Right lobe of liver (tissue), 4 donors: Measurements from ENCODE around the gene SCAMP2.

Experiments used
- POLR2A ChIP-seq: fragments of 450-650 bp; IDR thresholded peaks from one replicate; pipeline ENCODE4 v1.6.1; 2017; ENCODE audit warnings: antibody characterized with exemption, mild to moderate bottlenecking
- TF ChIP-seq, protein P1 (sequence below), 4 donors: fragments of 200-600 bp in 3 of 4; fragments of 450-650 bp in 1 of 4; IDR thresholded peaks; one replicate each; pipeline versions ENCODE4 v1.5.1 to v1.8.0; 2016 to 2022; ENCODE audit warnings: antibody characterized with exemption in 4 of 4, mild to moderate bottlenecking in 2 of 4
- donor health status: DM: no; HTN: no; CAD: no.
- donor health status: DM: no; HTN: no; CAD: no.
- donor health status: DM: no; HTN: yes; CAD: no.

DNA sequence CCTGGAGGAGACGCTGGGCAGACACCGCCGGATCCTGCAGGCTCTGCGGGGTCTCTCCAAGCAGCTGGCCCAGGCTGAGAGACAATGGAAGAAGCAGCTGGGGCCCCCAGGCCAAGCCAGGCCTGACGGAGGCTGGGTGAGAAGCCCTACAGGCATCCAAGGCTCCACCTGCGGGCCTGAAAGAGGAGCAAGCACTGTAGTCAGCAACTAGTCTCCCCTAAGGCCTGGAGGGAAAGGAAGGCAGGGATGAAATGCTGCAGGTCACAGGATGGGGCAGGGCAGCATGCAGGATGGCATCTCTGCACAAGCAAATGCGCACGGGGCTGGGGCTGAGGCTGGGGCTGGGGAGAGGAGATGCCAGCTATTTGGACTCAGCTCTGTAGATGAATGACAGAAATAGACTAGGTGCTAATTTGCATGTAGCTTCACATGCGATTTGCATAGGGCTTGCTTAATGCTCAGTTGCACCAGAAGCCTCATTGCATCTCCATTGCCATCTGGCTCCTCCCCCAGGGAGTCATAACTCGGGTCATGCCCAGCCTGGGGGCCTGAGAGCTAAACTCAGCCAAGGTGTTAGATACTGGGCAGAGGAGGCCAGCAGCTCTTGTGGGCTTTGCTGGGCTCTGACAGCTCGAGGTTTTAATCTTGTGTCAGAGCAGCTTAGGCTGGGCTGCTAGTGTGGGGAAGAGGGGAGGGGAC lies 51.9 kb downstream of the SCAMP2 start:
- TF ChIP-seq, protein P1, sequence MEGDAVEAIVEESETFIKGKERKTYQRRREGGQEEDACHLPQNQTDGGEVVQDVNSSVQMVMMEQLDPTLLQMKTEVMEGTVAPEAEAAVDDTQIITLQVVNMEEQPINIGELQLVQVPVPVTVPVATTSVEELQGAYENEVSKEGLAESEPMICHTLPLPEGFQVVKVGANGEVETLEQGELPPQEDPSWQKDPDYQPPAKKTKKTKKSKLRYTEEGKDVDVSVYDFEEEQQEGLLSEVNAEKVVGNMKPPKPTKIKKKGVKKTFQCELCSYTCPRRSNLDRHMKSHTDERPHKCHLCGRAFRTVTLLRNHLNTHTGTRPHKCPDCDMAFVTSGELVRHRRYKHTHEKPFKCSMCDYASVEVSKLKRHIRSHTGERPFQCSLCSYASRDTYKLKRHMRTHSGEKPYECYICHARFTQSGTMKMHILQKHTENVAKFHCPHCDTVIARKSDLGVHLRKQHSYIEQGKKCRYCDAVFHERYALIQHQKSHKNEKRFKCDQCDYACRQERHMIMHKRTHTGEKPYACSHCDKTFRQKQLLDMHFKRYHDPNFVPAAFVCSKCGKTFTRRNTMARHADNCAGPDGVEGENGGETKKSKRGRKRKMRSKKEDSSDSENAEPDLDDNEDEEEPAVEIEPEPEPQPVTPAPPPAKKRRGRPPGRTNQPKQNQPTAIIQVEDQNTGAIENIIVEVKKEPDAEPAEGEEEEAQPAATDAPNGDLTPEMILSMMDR (IDR thresholded peaks at IDR 0.05): no peak
- TF ChIP-seq POLR2A: no peak
